ENCODE results near the gene MAOA. TPM values are rescaled to one million over a fixed set of nuclear protein-coding genes. Genes with fewer than 3 reads are reported as not detected.

The MAOA gene
- polyA plus RNA-seq, 2 of the 4 experiments (the other 2 are of a cell fraction): 0.34 to 5.6 TPM

DNA sequence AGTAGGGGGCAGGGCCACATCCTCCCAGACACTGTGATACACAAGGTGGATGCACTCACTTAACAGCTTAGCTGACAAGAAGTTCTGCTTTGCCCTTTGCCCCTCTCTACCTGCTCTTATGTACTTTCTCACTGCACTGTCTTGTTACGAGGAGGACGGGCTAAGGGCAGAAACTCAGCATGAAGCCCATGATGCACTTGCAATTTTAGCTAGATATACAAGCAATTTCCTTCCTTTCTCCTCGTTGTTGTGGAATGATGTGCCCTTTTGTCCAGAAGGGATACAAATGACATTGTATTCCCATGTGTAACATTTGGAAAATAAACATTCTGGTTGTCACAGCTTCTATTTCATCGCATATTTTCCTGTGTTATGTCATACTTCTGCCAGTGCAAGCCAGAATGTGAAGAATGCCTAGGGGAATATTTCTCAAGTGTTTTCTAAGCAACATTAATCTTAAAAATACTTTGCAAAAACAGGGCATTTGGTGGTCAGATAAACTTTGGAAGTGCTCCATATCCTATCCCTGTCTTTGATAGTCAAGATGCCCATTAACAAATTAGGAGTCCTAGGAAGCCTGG is 47.2 kb downstream of the MAOA start:
- CTCF ChIA-PET: no interaction called here
- DNase-seq (ENCODE audit: low read depth in 1 of 2, low spot score in 1 of 2) (peak in 1 of 2 experiments; percentile 37), ATAC-seq (peak; percentile 44 to 56; a peak in 4 of 6 replicates), FAIRE-seq (no peak)
- H3K4me2 ChIP-seq: peak overlapping the region; percentile 61
- peaks cover 22% of the 10 kb centered on the region; the same call in 2 of the 3 replicates for H3K4me1 ChIP-seq
- WGBS (ENCODE audit: missing lambda C conversion rate): 2% methylated on average over 4 of the region's 4 CpGs
- no peak overlapping the region for H3K4me3 ChIP-seq
- POLR2A ChIA-PET: no interaction called here
- no peaks in the 10 kb centered on the region for H3K9me3 ChIP-seq
- H3K27ac ChIP-seq: peak overlapping the region in 1 of 2 experiments; percentile 13; a peak in 1 of 6 replicates
- no peak for TF ChIP-seq GATA3 (IDR thresholded peaks at IDR 0.05; ENCODE audit: borderline replicate concordance)
- no peak for TF ChIP-seq PHF8 (IDR thresholded peaks at IDR 0.05; ENCODE audit: borderline replicate concordance, low read depth)
- TF ChIP-seq TFCP2L1 (CRISPR knock-in tag; IDR thresholded peaks at IDR 0.05): no peak
- TF ChIP-seq TP53 (CRISPR knock-in tag; IDR thresholded peaks at IDR 0.05): no peak
- TF ChIP-seq MYC (IDR thresholded peaks at IDR 0.05; ENCODE audit: borderline replicate concordance, low read length): no peak
- TF ChIP-seq ZSCAN20 (CRISPR knock-in tag; IDR thresholded peaks at IDR 0.05): no peak
- no peak for TF ChIP-seq RFX5 (IDR thresholded peaks at IDR 0.05)
- no peak for TF ChIP-seq JUNB (IDR thresholded peaks at IDR 0.05)
- no peak for TF ChIP-seq HOXA7 (CRISPR knock-in tag; IDR thresholded peaks at IDR 0.05)
- TF ChIP-seq KDM1A (IDR thresholded peaks at IDR 0.05; ENCODE audit: low read depth): no peak

DNA sequence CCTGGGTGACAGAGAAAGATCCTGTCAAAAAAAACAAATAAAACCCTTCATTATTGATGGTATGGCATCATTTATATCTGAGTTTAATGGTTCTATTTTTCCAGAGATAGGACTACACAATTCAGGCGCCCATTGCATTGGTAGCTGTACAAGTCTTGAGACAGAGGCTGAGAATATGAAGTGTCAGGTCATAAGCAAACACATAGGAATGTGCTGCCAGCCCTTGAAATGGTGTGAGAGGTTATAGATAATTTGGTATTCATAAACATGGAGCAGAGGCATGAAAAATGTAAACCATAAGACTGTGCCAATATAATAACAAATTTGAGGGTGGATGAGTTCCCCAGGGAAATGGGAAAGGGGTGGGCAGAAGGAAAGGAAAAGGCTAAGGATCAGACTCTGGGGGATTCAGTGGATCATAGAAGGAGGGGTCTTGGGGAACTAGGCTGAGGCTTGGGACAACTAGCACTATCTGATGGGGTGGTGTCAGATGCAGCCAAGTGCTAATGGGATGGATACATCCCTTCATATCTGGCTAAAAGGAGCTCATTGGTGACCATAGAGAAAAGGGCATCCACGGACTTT is 50.8 kb downstream of the MAOA start:
- peak; percentile 36 for FAIRE-seq
- ChIA-PET POLR2A (no interaction called here), CTCF (no interaction called here)
- WGBS (ENCODE audit: missing lambda C conversion rate): 62% methylated on average over 2 of the region's 2 CpGs
- no peak for ATAC-seq
- DNase-seq (ENCODE audit: low read depth in 1 of 2, low spot score in 1 of 2): no peak
- peaks cover 19% of the 10 kb centered on the region; the same call in 2 of the 3 replicates for H3K4me1 ChIP-seq
- H3K4me2 ChIP-seq: no peak overlapping the region
- H3K27ac ChIP-seq: no peak overlapping the region; a peak in 1 of 6 replicates
- H3K4me3 ChIP-seq: no peak overlapping the region
- no peaks in the 10 kb centered on the region for H3K9me3 ChIP-seq
- TF ChIP-seq KDM5A (IDR thresholded peaks at IDR 0.05) (no peak), RARB (CRISPR knock-in tag; IDR thresholded peaks at IDR 0.05) (no peak), CEBPB (IDR thresholded peaks at IDR 0.05) (no peak), PHF8 (IDR thresholded peaks at IDR 0.05; ENCODE audit: borderline replicate concordance, low read depth) (no peak)

DNA sequence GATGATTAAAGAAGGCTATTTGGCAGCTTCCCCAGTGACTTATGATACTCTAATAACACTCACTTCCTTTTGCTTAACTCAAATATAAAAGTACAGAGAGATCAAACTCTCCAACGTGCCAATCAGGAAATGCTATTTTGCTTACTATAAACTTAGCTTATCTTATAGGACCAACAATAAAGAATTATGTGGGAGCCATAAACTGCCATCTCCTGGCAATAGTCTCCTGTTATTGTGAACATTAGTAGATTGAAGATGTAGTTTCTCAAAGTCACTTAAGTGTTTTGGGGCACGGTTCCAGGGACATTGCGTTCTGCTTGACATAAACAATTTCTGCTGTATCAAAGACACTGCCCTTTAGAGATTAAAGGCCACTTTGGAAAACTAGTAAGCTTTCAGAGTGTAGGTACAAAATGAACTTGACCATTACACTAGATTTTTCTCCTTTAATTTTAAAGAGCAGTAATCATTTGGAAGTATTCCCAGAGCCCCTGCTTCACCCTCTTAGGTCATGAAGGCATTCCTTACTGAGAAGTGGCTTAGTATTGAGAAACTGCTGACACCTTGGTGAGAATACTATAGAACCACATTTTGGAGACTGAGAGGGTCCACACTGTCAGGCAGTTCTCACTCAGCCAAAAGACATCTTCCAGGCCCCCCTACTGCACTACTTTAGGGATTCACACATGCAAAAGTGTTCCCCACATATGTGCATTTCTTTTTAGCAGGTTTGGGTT is 51.9 kb downstream of the MAOA start:
- no peak overlapping the region for H3K4me3 ChIP-seq
- peaks cover 8% of the 10 kb centered on the region; the same call in 2 of the 3 replicates for H3K4me1 ChIP-seq
- 57% methylated on average over 3 of the region's 3 CpGs for WGBS (ENCODE audit: missing lambda C conversion rate)
- H3K27ac ChIP-seq: peak overlapping the region in 1 of 2 experiments; percentile 33; a peak in 1 of 6 replicates
- DNase-seq (ENCODE audit: low read depth in 1 of 2, low spot score in 1 of 2): no peak
- no peak for ATAC-seq
- POLR2A ChIA-PET: no interaction called here
- TF ChIP-seq HOXB13 (CRISPR knock-in tag; IDR thresholded peaks at IDR 0.05; ENCODE audit: low read depth) (no peak), EHMT2 (IDR thresholded peaks at IDR 0.05; ENCODE audit: low read depth) (no peak), EHF (CRISPR knock-in tag; IDR thresholded peaks at IDR 0.05) (no peak)
- no peak for FAIRE-seq
- CTCF ChIA-PET: no interaction called here
- H3K4me2 ChIP-seq: no peak overlapping the region
- H3K9me3 ChIP-seq: no peaks in the 10 kb centered on the region

DNA sequence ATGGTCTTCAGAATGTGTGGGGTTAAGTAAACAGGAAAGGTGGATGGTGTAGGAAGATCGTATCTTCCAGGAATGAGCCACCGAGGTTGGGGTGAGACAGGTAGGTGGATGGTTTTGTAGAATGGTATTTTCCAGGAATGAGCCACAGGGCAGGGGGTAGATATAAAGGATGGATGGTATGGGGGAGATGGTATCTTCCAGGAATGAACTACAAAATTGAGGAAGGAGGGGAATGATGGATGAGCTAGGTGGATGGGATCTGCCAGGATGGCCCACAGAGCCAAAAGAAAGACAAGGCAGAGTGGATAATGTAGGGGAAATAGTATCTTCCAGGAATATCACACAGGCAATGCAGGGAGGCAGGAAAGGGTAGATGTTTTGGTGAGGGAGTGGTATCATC is 60.0 kb downstream of the MAOA start:
- ChIA-PET POLR2A (no interaction called here), CTCF (no interaction called here)
- DNase-seq (ENCODE audit: low read depth in 1 of 2, low spot score in 1 of 2) (no peak), FAIRE-seq (no peak), ATAC-seq (no peak)
- Histone ChIP-seq H3K27ac (no peak overlapping the region), H3K9me3 (no peaks in the 10 kb centered on the region), H3K4me3 (no peak overlapping the region), H3K4me1 (no peaks in the 10 kb centered on the region), H3K4me2 (no peak overlapping the region)
- TF ChIP-seq POLR2AphosphoS2 (conservative IDR thresholded peaks at IDR 0.05; ENCODE audit: low read length): no peak
- TF ChIP-seq, protein P1, sequence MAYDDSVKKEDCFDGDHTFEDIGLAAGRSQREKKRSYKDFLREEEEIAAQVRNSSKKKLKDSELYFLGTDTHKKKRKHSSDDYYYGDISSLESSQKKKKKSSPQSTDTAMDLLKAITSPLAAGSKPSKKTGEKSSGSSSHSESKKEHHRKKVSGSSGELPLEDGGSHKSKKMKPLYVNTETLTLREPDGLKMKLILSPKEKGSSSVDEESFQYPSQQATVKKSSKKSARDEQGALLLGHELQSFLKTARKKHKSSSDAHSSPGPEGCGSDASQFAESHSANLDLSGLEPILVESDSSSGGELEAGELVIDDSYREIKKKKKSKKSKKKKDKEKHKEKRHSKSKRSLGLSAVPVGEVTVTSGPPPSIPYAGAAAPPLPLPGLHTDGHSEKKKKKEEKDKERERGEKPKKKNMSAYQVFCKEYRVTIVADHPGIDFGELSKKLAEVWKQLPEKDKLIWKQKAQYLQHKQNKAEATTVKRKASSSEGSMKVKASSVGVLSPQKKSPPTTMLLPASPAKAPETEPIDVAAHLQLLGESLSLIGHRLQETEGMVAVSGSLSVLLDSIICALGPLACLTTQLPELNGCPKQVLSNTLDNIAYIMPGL (CRISPR knock-in tag; IDR thresholded peaks at IDR 0.05; ENCODE audit: borderline replicate concordance): no peak
- TF ChIP-seq, protein P2, sequence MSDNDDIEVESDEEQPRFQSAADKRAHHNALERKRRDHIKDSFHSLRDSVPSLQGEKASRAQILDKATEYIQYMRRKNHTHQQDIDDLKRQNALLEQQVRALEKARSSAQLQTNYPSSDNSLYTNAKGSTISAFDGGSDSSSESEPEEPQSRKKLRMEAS (IDR thresholded peaks at IDR 0.05): no peak
- TF ChIP-seq SREBF2 (IDR thresholded peaks at IDR 0.05): no peak
- TF ChIP-seq ZSCAN20 (CRISPR knock-in tag; IDR thresholded peaks at IDR 0.05): no peak
- TF ChIP-seq NR3C1 (IDR thresholded peaks at IDR 0.05): no peak
- no peak for TF ChIP-seq HOXA7 (CRISPR knock-in tag; IDR thresholded peaks at IDR 0.05)
- no peak for TF ChIP-seq MAFK (IDR thresholded peaks at IDR 0.05; ENCODE audit: partially characterized antibody)
- WGBS (ENCODE audit: missing lambda C conversion rate): 76% methylated on average over 2 of the region's 2 CpGs

All from A549 (cell line).